Sigmoid colon (tissue), 7 donors: ENCODE measurements around the gene CAMK2N2. TPM values are rescaled to one million over a fixed set of nuclear protein-coding genes. Genes with fewer than 3 reads are reported as not detected.

Experiments
- DNase-seq: peaks from one replicate; pipeline ENCODE4 v3.0.0-alpha.2; 2019
- H3K27ac ChIP-seq, 4 donors: fragments of 200-600 bp; sonication (generic); one replicate each; pipeline ENCODE4 v1.5.1; 2016 to 2019; ENCODE audit warnings: mild to moderate bottlenecking in 1 of 4
- H3K27me3 ChIP-seq, 3 donors: fragments of 200-600 bp; sonication (generic); one replicate each; pipeline ENCODE4 v1.5.1; 2019; ENCODE audit warnings: mild to moderate bottlenecking in 1 of 3
- H3K36me3 ChIP-seq, 4 donors: fragments of 200-600 bp; sonication (generic); one replicate each; pipeline ENCODE4 v1.5.1; 2016 to 2019
- H3K4me1 ChIP-seq, 4 donors: fragments of 200-600 bp; sonication (generic); one replicate each; pipeline ENCODE4 v1.5.1; 2017 to 2019
- H3K4me3 ChIP-seq, 4 donors: fragments of 200-600 bp; sonication (generic); one replicate each; pipeline ENCODE4 v1.5.1; 2017 to 2019; ENCODE audit warnings: mild to moderate bottlenecking in 2 of 4, moderate library complexity in 1 of 4
- H3K9me3 ChIP-seq, 4 donors: fragments of 200-600 bp in 3 of 4; sonication (generic) in 3 of 4; one replicate each; pipeline versions ENCODE4 v1.5.1 to v1.6.1; 2013 to 2019
- CTCF ChIP-seq, 4 experiments: fragments of 450-650 bp in 3 of 4; fragments of 200-600 bp in 1 of 4; IDR thresholded peaks; one replicate each; pipeline ENCODE4 v1.5.1; 2016 to 2019; ENCODE audit warnings: antibody characterized with exemption in 4 of 4, mild to moderate bottlenecking in 3 of 4, moderate library complexity in 2 of 4
- EP300 ChIP-seq, 4 donors: sonication (generic); formaldehyde crosslinking; IDR thresholded peaks; one replicate each; pipeline ENCODE4 v1.6.1; 2017; ENCODE audit warnings: antibody characterized with exemption in 4 of 4
- POLR2A ChIP-seq, 2 donors: fragments of 450-650 bp; IDR thresholded peaks; one replicate each; pipeline ENCODE4 v1.6.1; 2016; ENCODE audit warnings: antibody characterized with exemption in 2 of 2, mild to moderate bottlenecking in 2 of 2, moderate library complexity in 2 of 2
- POLR2AphosphoS5 ChIP-seq, 4 donors: sonication (generic); formaldehyde crosslinking; IDR thresholded peaks; one replicate each; pipeline ENCODE4 v1.6.1; 2017; ENCODE audit warnings: antibody characterized with exemption in 4 of 4
- WGBS, 2 donors: extraction: QIAGEN DNeasy Blood & Tissue Kit; methylation state at CpG; one replicate each; pipeline ENCODE4 v1.1.7; 2013; 5-methylcytosine and 5-hydroxymethylcytosine counted together
- intact Hi-C: fragments of 100-400 bp; cut with DNase I; formaldehyde crosslinking; loops from one replicate; pipeline ENCODE4 v1.15.1; 2023
- polyA plus RNA-seq, 3 donors: library from polyadenylated mRNA; stranded (reverse); fragments of 200-250 nt; gene quantifications; one replicate each; pipeline ENCODE4 v1.2.3, GENCODE V29; 2013
- total RNA-seq, 4 donors: library from RNA; depleted of rRNA; stranded (reverse); fragments of >200 nt; gene quantifications; one replicate each; pipeline ENCODE4 v1.1.0, GENCODE V29; 2016
- donor health status: healthy with polysubstance abuse.
- donor health status: Bipolar disorder and iron deficiency.
- donor health status: healthy.

Gene CAMK2N2
- total and polyA plus RNA-seq, 7 donors = 0.28 to 0.71 TPM; not detected in 5

DNA sequence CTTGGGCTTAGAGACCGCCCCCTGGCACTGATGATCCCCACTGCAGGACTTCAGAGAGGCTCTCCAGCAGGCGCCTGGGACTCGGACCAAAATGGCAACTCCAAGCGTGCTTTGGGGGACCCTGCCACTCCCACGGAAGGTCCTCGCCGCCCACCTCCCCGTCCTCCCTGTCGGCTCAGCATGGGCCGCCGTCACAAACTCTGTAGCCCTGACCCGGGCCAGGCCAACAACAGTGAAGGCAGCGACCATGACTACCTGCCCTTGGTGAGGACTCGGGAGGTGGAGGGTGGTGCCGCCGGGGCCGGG, 20.3 kb downstream of the CAMK2N2 start:
- no peak overlapping the region for H3K27ac ChIP-seq
- H3K4me3 ChIP-seq = no peak overlapping the region
- peaks cover 0 to 5% (median 2%) of the 10 kb centered on the region in 4 donors for H3K4me1 ChIP-seq
- no peaks in the 10 kb centered on the region for H3K9me3 ChIP-seq
- DNase-seq = no peak
- 16 to 50% methylated on average over 17 of the region's 17 CpGs for WGBS, 2 donors
- peaks cover 11 to 39% (median 24%) of the 10 kb centered on the region in 4 donors for H3K36me3 ChIP-seq
- TF ChIP-seq POLR2AphosphoS5 (IDR thresholded peaks at IDR 0.05) = no peak
- no peak for TF ChIP-seq EP300 (IDR thresholded peaks at IDR 0.05)
- TF ChIP-seq POLR2A (IDR thresholded peaks at IDR 0.05) = no peak
- no peak for TF ChIP-seq CTCF (IDR thresholded peaks at IDR 0.05)
- peaks cover 0 to 29% (median 22%) of the 10 kb centered on the region in 3 donors for H3K27me3 ChIP-seq
- intact Hi-C loops = no loop called here

- Histone ChIP-seq H3K36me3 (peaks cover 11 to 38% (median 24%) of the 10 kb centered on the region in 4 donors), H3K4me1 (peaks cover 0 to 5% (median 2%) of the 10 kb centered on the region in 4 donors), H3K27ac (no peak overlapping the region), H3K27me3 (peaks cover 0 to 29% (median 22%) of the 10 kb centered on the region in 3 donors), H3K4me3 (no peak overlapping the region), H3K9me3 (no peaks in the 10 kb centered on the region)
- DNase-seq = no peak
- TF ChIP-seq POLR2A (IDR thresholded peaks at IDR 0.05) (no peak), CTCF (IDR thresholded peaks at IDR 0.05) (no peak), EP300 (IDR thresholded peaks at IDR 0.05) (no peak), POLR2AphosphoS5 (IDR thresholded peaks at IDR 0.05) (no peak)
- intact Hi-C loops = no loop called here
- 79% methylated on average over 4 of the region's 4 CpGs for WGBS, 2 donors
Observed at GRCh38 chr3:184240384-184241140, 20.8 kb downstream of the CAMK2N2 start.

- peaks cover 5 to 29% (median 17%) of the 10 kb centered on the region in 4 donors for H3K36me3 ChIP-seq
- no peak for DNase-seq
- H3K9me3 ChIP-seq = no peaks in the 10 kb centered on the region
- H3K4me3 ChIP-seq = no peak overlapping the region
- no peak for TF ChIP-seq POLR2AphosphoS5 (IDR thresholded peaks at IDR 0.05)
- TF ChIP-seq CTCF (IDR thresholded peaks at IDR 0.05) = no peak
- no peak for TF ChIP-seq EP300 (IDR thresholded peaks at IDR 0.05)
- no peak for TF ChIP-seq POLR2A (IDR thresholded peaks at IDR 0.05)
- peaks cover 0 to 29% (median 22%) of the 10 kb centered on the region in 3 donors for H3K27me3 ChIP-seq
- H3K27ac ChIP-seq = no peak overlapping the region
- intact Hi-C loops = no loop called here
- H3K4me1 ChIP-seq = peaks cover 0 to 5% (median 2%) of the 10 kb centered on the region in 4 donors
- WGBS, 2 donors = 78 to 84% methylated on average over 7 of the region's 7 CpGs
Observed at GRCh38 chr3:184239708-184240107, 21.6 kb downstream of the CAMK2N2 start.

- 93 to 94% methylated on average over 8 of the region's 8 CpGs for WGBS, 2 donors
- H3K27ac ChIP-seq = no peak overlapping the region
- no peak overlapping the region for H3K4me3 ChIP-seq
- peaks cover 0 to 29% (median 22%) of the 10 kb centered on the region in 3 donors for H3K27me3 ChIP-seq
- H3K36me3 ChIP-seq = peaks cover under 1 to 24% (median 13%) of the 10 kb centered on the region in 4 donors
- TF ChIP-seq POLR2A (IDR thresholded peaks at IDR 0.05) (no peak), EP300 (IDR thresholded peaks at IDR 0.05) (no peak), CTCF (IDR thresholded peaks at IDR 0.05) (no peak), POLR2AphosphoS5 (IDR thresholded peaks at IDR 0.05) (no peak)
- intact Hi-C loops = no loop called here
- DNase-seq = no peak
- peaks cover 0 to 5% (median 2%) of the 10 kb centered on the region in 4 donors for H3K4me1 ChIP-seq
- no peaks in the 10 kb centered on the region for H3K9me3 ChIP-seq
Observed at GRCh38 chr3:184239221-184239620, 22.1 kb downstream of the CAMK2N2 start.
